Measurements from ENCODE around the gene DLGAP1. TPM values are rescaled to one million over a fixed set of nuclear protein-coding genes. Genes with fewer than 3 reads are reported as not detected.

The DLGAP1 gene
- total and polyA plus RNA-seq, 2 of the 8 experiments (the other 6 are each of a cell fraction or from before 2014, with no cell fraction given), result 11.8 to 16.9 TPM

- Histone ChIP-seq H2BK20ac (ENCODE audit: low read length) (no peak overlapping the region), H3K36me3 (ENCODE audit: control insufficient read depth in 2 of 4, insufficient read depth in 4 of 4, low read length in 3 of 4) (no peaks in the 10 kb centered on the region; a peak in 1 of 8 replicates), H3K9me3 (ENCODE audit: insufficient read depth in 2 of 2, low read depth in 1 of 2, low read length in 1 of 2) (no peaks in the 10 kb centered on the region), H3K4me2 (ENCODE audit: insufficient read depth in 1 of 2, low read depth in 2 of 2, low read length in 2 of 2) (no peak overlapping the region), H3K23me2 (ENCODE audit: low read depth, low read length) (no peaks in the 10 kb centered on the region), H3K9ac (replicated peaks in 1 of 4; ENCODE audit: extremely low read depth in 1 of 4, low read depth in 3 of 4, low read length in 3 of 4) (no peak overlapping the region), H3K56ac (replicated peaks; ENCODE audit: insufficient read length, low read depth, low read length) (no peak overlapping the region), H3K4ac (replicated peaks; ENCODE audit: insufficient read length, low read depth, low read length) (no peak overlapping the region), H2BK12ac (ENCODE audit: low read depth, low read length) (no peak overlapping the region), H2BK120ac (replicated peaks; ENCODE audit: low read depth, low read length) (no peak overlapping the region), H3K79me1 (ENCODE audit: low read depth, low read length) (no peaks in the 10 kb centered on the region), H3K14ac (ENCODE audit: insufficient read length) (no peak overlapping the region), H2BK5ac (ENCODE audit: low read depth, low read length) (no peak overlapping the region), H2BK15ac (ENCODE audit: low read length) (no peak overlapping the region), H4K8ac (ENCODE audit: extremely low read depth, insufficient read depth, low read length) (no peak overlapping the region), H4K91ac (replicated peaks; ENCODE audit: insufficient read length, low read length) (no peak overlapping the region), H2AK5ac (ENCODE audit: low read depth, low read length) (no peak overlapping the region), H3K4me1 (replicated peaks in 1 of 4; ENCODE audit: control insufficient read depth in 3 of 4, insufficient read depth in 4 of 4, low read length in 3 of 4) (peaks cover 0 to 6% (median under 1%) of the 10 kb centered on the region in 4 experiments; a peak in 2 of 7 replicates), H3K27ac (ENCODE audit: low read depth, low read length) (no peak overlapping the region), H4K20me1 (replicated peaks in 1 of 2; ENCODE audit: control insufficient read depth in 1 of 2, insufficient read depth in 2 of 2, low read length in 2 of 2) (peaks cover 0 to 1% of the 10 kb centered on the region in 2 experiments), H3K4me3 (ENCODE audit: extremely low read depth in 1 of 4, insufficient read depth in 2 of 4, low read depth in 3 of 4, low read length in 4 of 4) (no peak overlapping the region), H3K79me2 (ENCODE audit: control insufficient read depth in 1 of 2, insufficient read depth in 2 of 2, low read length in 2 of 2) (no peaks in the 10 kb centered on the region), H3K23ac (ENCODE audit: insufficient read length) (no peak overlapping the region), H3K18ac (ENCODE audit: extremely low read depth, low read length) (no peak overlapping the region), H2AFZ (ENCODE audit: low read length) (no peak overlapping the region), H4K5ac (ENCODE audit: insufficient read length, low read depth, low read length) (no peak overlapping the region), H3K27me3 (replicated peaks in 1 of 4; ENCODE audit: control insufficient read depth in 3 of 4, extremely low read depth in 1 of 4, insufficient read depth in 3 of 4, low read length in 3 of 4) (no peaks in the 10 kb centered on the region)
- WGBS, 2 experiments (ENCODE audit: extremely low coverage in 1 of 2, insufficient coverage in 1 of 2, insufficient read length in 1 of 2, insufficient replicate concordance in 2 of 2, low coverage in 1 of 2, low lambda C conversion rate in 2 of 2, missing lambda C conversion rate in 1 of 2), result 85% methylated on average over 4 of the region's 4 CpGs; no CpG with 5 or more reads in 1 of the 2 experiments
- TF ChIP-seq CBX8 (IDR thresholded peaks at IDR 0.05; ENCODE audit: borderline replicate concordance, low read depth, low read length) (no peak), BACH1 (IDR thresholded peaks at IDR 0.05; ENCODE audit: low read length) (no peak), KDM5A (IDR thresholded peaks at IDR 0.05; ENCODE audit: low read length) (no peak), HDAC2 (IDR thresholded peaks at IDR 0.05; ENCODE audit: borderline replicate concordance in 1 of 2, low read depth in 2 of 2, low read length in 2 of 2) (no peak), SP1 (IDR thresholded peaks at IDR 0.05; ENCODE audit: low read depth, low read length) (no peak), CTBP2 (IDR thresholded peaks at IDR 0.05; ENCODE audit: borderline replicate concordance, insufficient read depth, insufficient read length, low read length) (no peak), ATF2 (IDR thresholded peaks at IDR 0.05; ENCODE audit: low read length) (no peak), RBBP5 (IDR thresholded peaks at IDR 0.05; ENCODE audit: borderline replicate concordance, low read depth, low read length) (no peak), POLR2A (IDR thresholded peaks at IDR 0.05; ENCODE audit: control extremely low read depth in 1 of 2, low read depth in 2 of 2, low read length in 2 of 2) (no peak), SP2 (IDR thresholded peaks at IDR 0.05; ENCODE audit: low read length) (no peak), POLR2AphosphoS5 (IDR thresholded peaks at IDR 0.05; ENCODE audit: low read depth, low read length) (no peak), EGR1 (IDR thresholded peaks at IDR 0.05; ENCODE audit: borderline replicate concordance, low read depth, low read length) (no peak), ASH2L (IDR thresholded peaks at IDR 0.05; ENCODE audit: low read length) (no peak)
- ChIA-PET POLR2A (ENCODE audit: partially characterized antibody) (no interaction called here), CTCF (ENCODE audit: partially characterized antibody) (interaction anchor here (0.5 to 6.0 kb wide), 3 partner anchors 14 to 49 kb away, joined by 3 to 43 read pairs (median 3); no protein-coding TSS in a partner anchor)
- DNase-seq (ENCODE audit: low read depth in 1 of 2, low spot score in 2 of 2) (no peak), FAIRE-seq (no peak)
Observed at GRCh38 chr18:3791238-3791637, 663.9 kb downstream of the DLGAP1 start.
